Smooth muscle cell (in vitro differentiated cells): Measurements from ENCODE around the gene ECHDC3. TPM values are rescaled to one million over a fixed set of nuclear protein-coding genes. Genes with fewer than 3 reads are reported as not detected.
"Not testable (repeated sequence)": the region's sequence is repeated elsewhere in the genome, so short reads cannot be mapped to it uniquely, and the experiment has no call there.

Source experiments
- DNase-seq: peaks from one replicate; lab custom pipeline; 2025; ENCODE audit not compliant: unreplicated experiment; lab: John Stamatoyannopoulos, UW
- H2AFZ ChIP-seq: fragments of 200-600 bp; sonication (generic); 2 replicates; pipeline ENCODE4 v1.6.0; 2016; ENCODE audit warnings: antibody characterized with exemption, low read depth, mild to moderate bottlenecking
- H3F3A ChIP-seq: fragments of 200-600 bp; sonication (generic); 2 replicates; pipeline ENCODE4 v1.6.0; 2017; ENCODE audit warnings: antibody characterized with exemption, low read depth
- H3K27ac ChIP-seq: fragments of 200-600 bp; sonication (generic); 2 replicates; pipeline ENCODE4 v1.5.1; 2016; ENCODE audit warnings: low read depth, mild to moderate bottlenecking
- H3K27me3 ChIP-seq: fragments of 200-600 bp; sonication (generic); 2 replicates; pipeline ENCODE4 v1.6.1; 2016; ENCODE audit warnings: low read depth, mild to moderate bottlenecking
- H3K36me3 ChIP-seq: fragments of 200-600 bp; sonication (generic); 2 replicates; pipeline ENCODE4 v1.5.1; 2016; ENCODE audit warnings: low read depth
- H3K4me1 ChIP-seq: fragments of 200-600 bp; sonication (generic); 2 replicates; pipeline ENCODE4 v1.5.1; 2016; ENCODE audit warnings: low read depth
- H3K4me2 ChIP-seq: fragments of 200-600 bp; sonication (generic); 2 replicates; pipeline ENCODE4 v1.6.0; 2016; ENCODE audit warnings: mild to moderate bottlenecking
- H3K4me3 ChIP-seq: fragments of 200-600 bp; sonication (generic); 2 replicates; pipeline ENCODE4 v1.5.1; 2016; ENCODE audit warnings: mild to moderate bottlenecking
- H3K79me2 ChIP-seq: fragments of 200-600 bp; sonication (generic); 2 replicates; pipeline ENCODE4 v1.6.0; 2016; ENCODE audit warnings: low read depth, mild to moderate bottlenecking
- H3K9ac ChIP-seq: fragments of 200-600 bp; sonication (generic); 2 replicates; pipeline ENCODE4 v1.6.0; 2016; ENCODE audit warnings: low read depth
- H3K9me3 ChIP-seq: fragments of 200-600 bp; sonication (generic); replicated peaks from 2 replicates; pipeline ENCODE4 v1.5.1; 2016; ENCODE audit warnings: low read depth
- H4K20me1 ChIP-seq: fragments of 200-600 bp; sonication (generic); 2 replicates; pipeline ENCODE4 v1.6.0; 2016; ENCODE audit warnings: low read depth
- WGBS: methylation state at CpG from one replicate; pipeline ENCODE4 v1.1.7; 2016; ENCODE audit warnings: low lambda C conversion rate; 5-methylcytosine and 5-hydroxymethylcytosine counted together
- polyA plus RNA-seq: library from polyadenylated mRNA; unstranded; fragments of >200 nt; fragmentation: Nextera tagmentation; extraction: Ambion mirVana; gene quantifications from 2 replicates; pipeline ENCODE4 v1.2.1, GENCODE V29; 2016
- total RNA-seq: library from RNA; depleted of rRNA; stranded (reverse); fragments of >200 nt; gene quantifications from 2 replicates; pipeline ENCODE4 v1.2.3, GENCODE V29; 2014
- TF ChIP-seq, protein P1 (sequence below): fragments of 200-600 bp; sonication (generic); IDR thresholded peaks from 2 replicates; pipeline ENCODE4 v1.5.1; 2017; ENCODE audit warnings: borderline replicate concordance, mild to moderate bottlenecking, antibody characterized with exemption; ENCODE audit not compliant: insufficient read depth, poor library complexity, severe bottlenecking

Gene ECHDC3
- total and polyA plus RNA-seq, 2 experiments from 2014 or later: 8.7 to 10.2 TPM

DNA sequence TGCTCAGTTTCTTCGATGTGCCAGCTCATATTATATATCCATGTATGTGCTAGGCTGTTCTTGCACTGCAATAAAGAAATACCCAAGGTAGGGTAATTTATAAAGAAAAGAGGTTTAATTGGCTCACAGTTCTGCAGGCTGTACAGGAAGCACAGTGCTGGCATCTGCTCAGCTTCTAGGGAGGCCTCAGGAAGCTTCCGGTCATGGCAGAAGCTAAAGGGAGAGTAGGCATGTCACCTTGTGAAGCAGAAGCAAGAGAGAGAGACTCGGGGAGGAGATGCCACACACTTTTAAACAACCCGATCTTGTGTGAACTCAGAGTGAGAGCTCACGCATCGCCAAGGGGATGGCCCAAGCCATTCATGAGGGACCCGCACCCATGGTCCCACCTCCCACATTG lies 13.8 kb upstream of the ECHDC3 start:
- TF ChIP-seq, protein P1, sequence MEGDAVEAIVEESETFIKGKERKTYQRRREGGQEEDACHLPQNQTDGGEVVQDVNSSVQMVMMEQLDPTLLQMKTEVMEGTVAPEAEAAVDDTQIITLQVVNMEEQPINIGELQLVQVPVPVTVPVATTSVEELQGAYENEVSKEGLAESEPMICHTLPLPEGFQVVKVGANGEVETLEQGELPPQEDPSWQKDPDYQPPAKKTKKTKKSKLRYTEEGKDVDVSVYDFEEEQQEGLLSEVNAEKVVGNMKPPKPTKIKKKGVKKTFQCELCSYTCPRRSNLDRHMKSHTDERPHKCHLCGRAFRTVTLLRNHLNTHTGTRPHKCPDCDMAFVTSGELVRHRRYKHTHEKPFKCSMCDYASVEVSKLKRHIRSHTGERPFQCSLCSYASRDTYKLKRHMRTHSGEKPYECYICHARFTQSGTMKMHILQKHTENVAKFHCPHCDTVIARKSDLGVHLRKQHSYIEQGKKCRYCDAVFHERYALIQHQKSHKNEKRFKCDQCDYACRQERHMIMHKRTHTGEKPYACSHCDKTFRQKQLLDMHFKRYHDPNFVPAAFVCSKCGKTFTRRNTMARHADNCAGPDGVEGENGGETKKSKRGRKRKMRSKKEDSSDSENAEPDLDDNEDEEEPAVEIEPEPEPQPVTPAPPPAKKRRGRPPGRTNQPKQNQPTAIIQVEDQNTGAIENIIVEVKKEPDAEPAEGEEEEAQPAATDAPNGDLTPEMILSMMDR: no peak
- no peak for DNase-seq
- Histone ChIP-seq H2AFZ (no peak overlapping the region), H3K79me2 (no peaks in the 10 kb centered on the region), H3K4me1 (no peaks in the 10 kb centered on the region), H3K9me3 (no peaks in the 10 kb centered on the region), H3K4me3 (no peak overlapping the region), H3K27me3 (no peaks in the 10 kb centered on the region), H3K9ac (no peak overlapping the region), H3K36me3 (no peaks in the 10 kb centered on the region), H4K20me1 (no peaks in the 10 kb centered on the region), H3F3A (no peaks in the 10 kb centered on the region), H3K27ac (no peak overlapping the region), H3K4me2 (no peak overlapping the region)
- 99% methylated on average over 7 of the region's 7 CpGs for whole genome bisulfite sequencing

DNA sequence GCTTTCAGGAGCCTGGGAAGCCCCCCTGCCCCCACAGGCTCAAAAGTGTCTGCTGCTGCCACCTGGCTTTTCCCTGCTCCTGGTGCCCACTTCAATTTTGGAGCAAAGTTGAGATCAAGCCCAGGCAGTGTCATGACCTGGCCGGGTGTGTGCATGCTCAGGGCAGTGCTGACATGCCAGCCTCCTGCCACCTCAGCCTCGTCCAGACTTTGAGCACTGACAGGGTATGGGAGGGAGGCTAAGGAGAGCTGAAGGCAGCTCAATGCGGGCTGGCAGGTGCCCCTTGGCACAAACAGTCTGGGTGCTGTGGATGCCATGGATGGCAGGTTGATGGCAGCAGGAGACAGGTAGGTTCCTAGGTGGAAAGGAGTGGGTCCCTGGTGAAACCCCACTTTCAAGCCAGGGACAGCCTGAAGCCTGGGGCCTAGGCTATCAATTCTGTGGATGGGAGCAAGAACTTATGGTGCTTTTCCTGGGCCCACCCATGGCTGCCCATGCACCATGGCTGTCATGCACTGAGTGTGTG lies 12.3 kb upstream of the ECHDC3 start:
- H3K4me3 ChIP-seq: no peak overlapping the region
- H3K9ac ChIP-seq: no peak overlapping the region
- H3K4me2 ChIP-seq: no peak overlapping the region
- H4K20me1 ChIP-seq: no peaks in the 10 kb centered on the region
- H3K79me2 ChIP-seq: no peaks in the 10 kb centered on the region
- no peaks in the 10 kb centered on the region for H3K4me1 ChIP-seq
- WGBS: 91% methylated on average over 3 of the region's 3 CpGs
- no peaks in the 10 kb centered on the region for H3K36me3 ChIP-seq
- H3K27me3 ChIP-seq: no peaks in the 10 kb centered on the region
- TF ChIP-seq, protein P1: no peak
- H3K9me3 ChIP-seq: no peaks in the 10 kb centered on the region
- no peaks in the 10 kb centered on the region for H3F3A ChIP-seq
- no peak for DNase-seq
- no peak overlapping the region for H3K27ac ChIP-seq
- H2AFZ ChIP-seq: no peak overlapping the region

DNA sequence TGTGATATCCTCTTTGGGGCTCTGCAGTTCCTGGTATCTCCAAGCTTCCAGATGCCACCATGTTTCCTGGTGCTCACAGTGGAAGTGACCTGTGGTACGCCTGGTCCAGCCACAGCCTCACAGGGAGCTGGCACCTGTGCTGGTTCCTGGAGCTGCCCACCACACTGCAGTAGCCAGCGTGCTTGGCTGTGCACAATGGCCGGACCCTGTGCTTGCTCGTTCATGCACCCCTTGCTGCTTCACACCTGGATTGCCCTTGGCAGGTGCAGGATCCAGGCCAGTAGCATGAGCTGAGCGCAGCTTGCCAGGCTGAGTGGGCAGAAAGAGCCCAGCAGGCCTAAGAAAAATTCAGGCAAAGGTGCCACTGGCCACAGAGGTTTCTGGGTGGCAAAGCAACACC lies 11.4 kb upstream of the ECHDC3 start:
- H3K4me1 ChIP-seq: no peaks in the 10 kb centered on the region
- H3K79me2 ChIP-seq: no peaks in the 10 kb centered on the region
- H3F3A ChIP-seq: no peaks in the 10 kb centered on the region
- no peaks in the 10 kb centered on the region for H3K27me3 ChIP-seq
- no peak for DNase-seq
- no peak overlapping the region for H3K9ac ChIP-seq
- 90% methylated on average over 5 of the region's 5 CpGs for WGBS
- H3K9me3 ChIP-seq: no peaks in the 10 kb centered on the region
- H3K27ac ChIP-seq: no peak overlapping the region
- TF ChIP-seq, protein P1: no peak
- no peak overlapping the region for H3K4me3 ChIP-seq
- H3K4me2 ChIP-seq: no peak overlapping the region
- no peaks in the 10 kb centered on the region for H4K20me1 ChIP-seq
- no peak overlapping the region for H2AFZ ChIP-seq
- H3K36me3 ChIP-seq: no peaks in the 10 kb centered on the region

DNA sequence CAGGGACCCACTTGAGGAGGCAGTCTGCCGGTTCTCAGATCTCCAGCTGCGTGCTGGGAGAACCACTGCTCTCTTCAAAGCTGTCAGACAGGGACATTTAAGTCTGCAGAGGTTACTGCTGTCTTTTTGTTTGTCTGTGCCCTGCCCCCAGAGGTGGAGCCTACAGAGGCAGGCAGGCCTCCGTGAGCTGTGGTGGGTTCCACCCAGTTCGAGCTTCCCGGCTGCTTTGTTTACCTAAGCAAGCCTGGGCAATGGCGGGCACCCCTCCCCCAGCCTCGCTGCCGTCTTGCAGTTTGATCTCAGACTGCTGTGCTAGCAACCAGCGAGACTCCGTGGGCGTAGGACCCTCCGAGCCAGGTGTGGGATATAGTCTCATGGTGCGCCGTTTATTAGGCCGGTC lies 5.4 kb upstream of the ECHDC3 start:
- not testable (repeated sequence) for H2AFZ ChIP-seq, H3K9ac ChIP-seq, DNase-seq, H3K79me2 ChIP-seq, H3K27me3 ChIP-seq, H4K20me1 ChIP-seq, H3K4me2 ChIP-seq, H3K4me1 ChIP-seq, H3F3A ChIP-seq, H3K9me3 ChIP-seq, H3K27ac ChIP-seq, H3K36me3 ChIP-seq
- 64% methylated on average over 3 of the region's 15 CpGs for WGBS
- peak overlapping the region; percentile 40 for H3K4me3 ChIP-seq

DNA sequence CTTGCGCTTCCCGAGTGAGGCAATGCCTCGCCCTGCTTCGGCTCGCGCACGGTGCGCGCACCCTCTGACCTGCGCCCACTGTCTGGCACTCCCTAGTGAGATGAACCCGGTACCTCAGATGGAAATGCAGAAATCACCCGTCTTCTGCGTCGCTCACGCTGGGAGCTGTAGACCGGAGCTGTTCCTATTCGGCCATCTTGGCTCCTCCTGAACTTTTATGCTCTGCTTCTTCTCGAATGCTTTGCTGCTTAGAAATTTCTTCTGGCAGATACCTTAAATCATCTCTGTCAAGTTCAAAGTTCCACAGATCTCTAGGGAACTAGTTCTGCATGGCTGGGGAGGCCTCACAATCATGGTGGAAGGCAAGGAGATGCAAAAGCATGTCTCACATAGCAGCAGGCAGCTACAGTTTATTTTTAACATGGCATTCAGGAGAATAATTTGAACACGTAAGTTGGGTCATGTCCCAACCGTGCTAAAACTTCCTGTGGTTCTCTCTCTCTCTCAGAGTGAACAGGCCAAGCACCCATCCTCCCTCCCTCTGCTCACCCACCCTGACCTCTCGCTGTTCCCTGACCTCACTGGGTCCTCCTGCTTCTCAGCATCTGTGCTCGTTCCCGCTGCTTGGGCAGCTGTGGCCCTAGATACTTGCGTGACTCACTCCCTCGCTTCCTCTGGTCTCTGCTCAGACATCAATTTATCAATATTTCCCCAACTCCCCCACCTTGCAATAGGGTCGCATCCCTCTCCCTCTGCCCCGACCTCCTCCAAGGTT lies 4.7 kb upstream of the ECHDC3 start:
- Histone ChIP-seq H3K4me2 (peak overlapping the region; percentile 81), H2AFZ (peak overlapping the region; percentile 93), H3K4me3 (peak overlapping the region; percentile 40)
- not testable (repeated sequence) for DNase-seq, H3K27ac ChIP-seq, H3K9ac ChIP-seq, H3K36me3 ChIP-seq, H3K79me2 ChIP-seq, H3K27me3 ChIP-seq, H3F3A ChIP-seq, H3K4me1 ChIP-seq, H4K20me1 ChIP-seq, H3K9me3 ChIP-seq
- WGBS: 45% methylated on average over 27 of the region's 27 CpGs
